ENCODE measurements around the gene GOLPH3.

- TF ChIP-seq EP300 (conservative IDR thresholded peaks at IDR 0.05; ENCODE audit: poor library complexity, severe bottlenecking) = no peak
- no peak for TF ChIP-seq CTCF (IDR thresholded peaks at IDR 0.05; ENCODE audit: poor library complexity, severe bottlenecking)
- TF ChIP-seq REST (IDR thresholded peaks at IDR 0.05; ENCODE audit: borderline replicate concordance) = no peak
- no peak for TF ChIP-seq TAF1 (IDR thresholded peaks at IDR 0.05; ENCODE audit: low read depth)
These were observed 45.0 kb downstream of the GOLPH3 start for GRCh38 chr5:32129074-32129598.

Measured in neural cell (in vitro differentiated cells).